DND-41 (cell line): ENCODE measurements around the gene TTLL4.

Source experiments
- ATAC-seq: fragments of 200-7000 bp; cut with Tn5 transposase; 3 replicates; pipeline ENCODE4 v1.9.1; 2021; ENCODE audit warnings: low read depth; ENCODE audit not compliant: insufficient read depth
- DNase-seq: peaks from one replicate; pipeline ENCODE4 v3.0.0-alpha.2; 2020
- H2AFZ ChIP-seq: 2 replicates; pipeline ENCODE4 v1.6.0; 2012; ENCODE audit warnings: low read depth, low read length
- H3K27ac ChIP-seq: 2 replicates; pipeline ENCODE4 v1.5.1; 2012; ENCODE audit warnings: low read length, inconsistent platforms
- H3K27me3 ChIP-seq: fragments of 200-600 bp; sonication (generic); 2 replicates; pipeline ENCODE4 v1.6.0; 2012; ENCODE audit warnings: low read length, mild to moderate bottlenecking, inconsistent platforms; ENCODE audit not compliant: insufficient read depth, poor library complexity
- H3K36me3 ChIP-seq: 2 replicates; pipeline ENCODE4 v1.5.1; 2012; ENCODE audit warnings: low read length, inconsistent platforms; ENCODE audit not compliant: insufficient read depth
- H3K4me1 ChIP-seq: 2 replicates; pipeline ENCODE4 v1.5.1; 2012; ENCODE audit warnings: mild to moderate bottlenecking, low read length; ENCODE audit not compliant: insufficient read depth
- H3K4me2 ChIP-seq: 2 replicates; pipeline ENCODE4 v1.6.0; 2012; ENCODE audit warnings: mild to moderate bottlenecking, moderate library complexity, low read length, inconsistent platforms; ENCODE audit not compliant: insufficient read depth
- H3K4me3 ChIP-seq, 2 experiments: fragments of 200-600 bp in 1 of 2; shearing (Covaris generic) in 1 of 2; 2 replicates each; pipeline ENCODE4 v1.5.1; 2012 to 2016; ENCODE audit warnings: inconsistent platforms in 2 of 2, low read length in 2 of 2, mild to moderate bottlenecking in 2 of 2, low read depth in 1 of 2, moderate library complexity in 1 of 2
- H3K79me2 ChIP-seq: 2 replicates; pipeline ENCODE4 v1.6.0; 2012; ENCODE audit warnings: low read length, inconsistent platforms; ENCODE audit not compliant: insufficient read depth
- H3K9ac ChIP-seq: 2 replicates; pipeline ENCODE4 v1.6.0; 2012; ENCODE audit warnings: low read depth, mild to moderate bottlenecking, inconsistent platforms, low read length, moderate library complexity
- H3K9me3 ChIP-seq: 2 replicates; pipeline ENCODE4 v1.5.1; 2012; ENCODE audit warnings: low read length, moderate library complexity, mild to moderate bottlenecking, inconsistent platforms; ENCODE audit not compliant: insufficient read depth, severe bottlenecking
- H4K20me1 ChIP-seq: 2 replicates; pipeline ENCODE4 v1.6.0; 2012; ENCODE audit warnings: low read length; ENCODE audit not compliant: insufficient read depth
- CTCF ChIP-seq: IDR thresholded peaks from 2 replicates; pipeline ENCODE4 v1.5.1; 2012; ENCODE audit warnings: borderline replicate concordance, low read length, moderate library complexity, mild to moderate bottlenecking; ENCODE audit not compliant: poor library complexity, severe bottlenecking; ENCODE audit errors: extremely low read depth
- EZH2 ChIP-seq: IDR thresholded peaks from 3 replicates; pipeline ENCODE4 v1.6.1; 2012; ENCODE audit warnings: borderline replicate concordance, low read depth, mild to moderate bottlenecking, moderate library complexity, low read length, inconsistent platforms; ENCODE audit not compliant: severe bottlenecking

Gene TTLL4

GRCh38 chr2:218776488-218776887, 65.9 kb downstream of the TTLL4 start:
- DNase-seq (no peak), ATAC-seq (no peak)
- H2AFZ ChIP-seq, result no peak overlapping the region
- TF ChIP-seq EZH2 (no peak), CTCF (no peak)
- no peak overlapping the region for H3K4me2 ChIP-seq
- no peaks in the 10 kb centered on the region for H4K20me1 ChIP-seq
- no peaks in the 10 kb centered on the region for H3K4me1 ChIP-seq
- no peaks in the 10 kb centered on the region for H3K27me3 ChIP-seq
- H3K9ac ChIP-seq, result no peak overlapping the region
- peaks cover 12% of the 10 kb centered on the region for H3K9me3 ChIP-seq
- H3K36me3 ChIP-seq, result no peaks in the 10 kb centered on the region
- H3K79me2 ChIP-seq, result no peaks in the 10 kb centered on the region
- no peak overlapping the region for H3K27ac ChIP-seq
- H3K4me3 ChIP-seq, result no peak overlapping the region

- DNase-seq, result no peak
Observed at GRCh38 chr2:218777276-218777990, 66.8 kb downstream of the TTLL4 start.

GRCh38 chr2:218780046-218780445, 69.4 kb downstream of the TTLL4 start:
- no peak for TF ChIP-seq EZH2
- no peak overlapping the region for H3K27ac ChIP-seq
- H3K4me1 ChIP-seq, result no peaks in the 10 kb centered on the region
- no peak overlapping the region for H3K4me3 ChIP-seq
- no peaks in the 10 kb centered on the region for H3K36me3 ChIP-seq
- H3K9me3 ChIP-seq, result peaks cover 12% of the 10 kb centered on the region
- ATAC-seq (no peak), DNase-seq (no peak)
- no peak overlapping the region for H3K9ac ChIP-seq
- H3K4me2 ChIP-seq, result no peak overlapping the region
- no peaks in the 10 kb centered on the region; the same call in 1 of the 2 replicates for H4K20me1 ChIP-seq
- no peak overlapping the region for H2AFZ ChIP-seq
- H3K79me2 ChIP-seq, result no peaks in the 10 kb centered on the region
- no peaks in the 10 kb centered on the region for H3K27me3 ChIP-seq

More at GRCh38 chr2:218777276-218777990, 66.8 kb downstream of the TTLL4 start:
- H3K4me2 ChIP-seq, result no peak overlapping the region
- no peak for ATAC-seq
- H3K79me2 ChIP-seq, result no peaks in the 10 kb centered on the region
- no peak overlapping the region for H3K4me3 ChIP-seq
- TF ChIP-seq EZH2 (no peak), CTCF (no peak)
- no peaks in the 10 kb centered on the region for H3K4me1 ChIP-seq
- H3K27me3 ChIP-seq, result no peaks in the 10 kb centered on the region
- H2AFZ ChIP-seq, result no peak overlapping the region
- no peak overlapping the region for H3K27ac ChIP-seq
- H4K20me1 ChIP-seq, result no peaks in the 10 kb centered on the region
- H3K9ac ChIP-seq, result no peak overlapping the region
- H3K9me3 ChIP-seq, result peaks cover 12% of the 10 kb centered on the region
- H3K36me3 ChIP-seq, result no peaks in the 10 kb centered on the region

- ATAC-seq (no peak; the same call in 2 of the 3 replicates), DNase-seq (no peak)
- Histone ChIP-seq H3K79me2 (no peaks in the 10 kb centered on the region), H3K27me3 (no peaks in the 10 kb centered on the region), H3K9me3 (peaks cover 12% of the 10 kb centered on the region), H4K20me1 (no peaks in the 10 kb centered on the region; the same call in 1 of the 2 replicates), H3K9ac (no peak overlapping the region), H3K36me3 (no peaks in the 10 kb centered on the region), H3K4me2 (no peak overlapping the region), H3K27ac (no peak overlapping the region), H3K4me3 (no peak overlapping the region), H3K4me1 (no peaks in the 10 kb centered on the region), H2AFZ (no peak overlapping the region)
- TF ChIP-seq CTCF (no peak), EZH2 (no peak)
Observed at GRCh38 chr2:218780851-218781690, 70.4 kb downstream of the TTLL4 start.
